Activated naive CD8-positive, alpha-beta T cell treated with anti-CD3 and anti-CD28 coated beads, Interleukin-2, amount 10 ng/mL, durations not matched to agents 7 days and 5 days (primary cell): ENCODE results near the gene NELL2. TPM values are rescaled to one million over a fixed set of nuclear protein-coding genes. Genes with fewer than 3 reads are reported as not detected.

ENCODE experiments used
- ATAC-seq: fragments of 150-1000 bp; cut with Tn5 transposase; one replicate; pipeline ENCODE4 v1.10.0; 2021; ENCODE audit warnings: low read depth, moderate library complexity
- POLR2A ChIA-PET: fragments of 350-600 bp; sonication (Branson Sonifier 250); formaldehyde crosslinking; loops from one replicate; lab custom pipeline; 2021; ENCODE audit warnings: antibody characterized with exemption; lab: Charles Lee
- DNase-seq: peaks from one replicate; pipeline ENCODE4 v3.0.0; 2021
- H3K27ac Mint-ChIP-seq: one replicate; pipeline ENCODE4 v1.8.0; 2022; ENCODE audit warnings: mild to moderate bottlenecking, mixed read lengths
- H3K27me3 Mint-ChIP-seq: one replicate; pipeline ENCODE4 v1.8.0; 2022; ENCODE audit warnings: mild to moderate bottlenecking, moderate library complexity, mixed read lengths
- H3K36me3 Mint-ChIP-seq: one replicate; pipeline ENCODE4 v1.8.0; 2021; ENCODE audit warnings: mild to moderate bottlenecking, mixed read lengths
- H3K4me1 Mint-ChIP-seq: one replicate; pipeline ENCODE4 v1.8.0; 2021; ENCODE audit warnings: mixed read lengths
- H3K4me3 Mint-ChIP-seq: one replicate; pipeline ENCODE4 v1.8.0; 2022; ENCODE audit warnings: mild to moderate bottlenecking, moderate library complexity, mixed read lengths
- H3K9me3 Mint-ChIP-seq: one replicate; pipeline ENCODE4 v1.8.0; 2021; ENCODE audit warnings: mixed read lengths
- total RNA-seq, 2 experiments: library from RNA; stranded (reverse); gene quantifications; one replicate each; pipeline ENCODE4 v1.2.3, GENCODE V29; 2021

The NELL2 gene
- total RNA-seq, 2 experiments from 2014 or later, result 147 to 161 TPM

GRCh38 chr12:44873898-44874297, 2.2 kb downstream of the NELL2 start:
- Mint-ChIP-seq H3K36me3 (peaks cover 23% of the 10 kb centered on the region), H3K4me1 (peaks cover 47% of the 10 kb centered on the region), H3K27me3 (peaks cover 2% of the 10 kb centered on the region), H3K4me3 (peak overlapping the region; percentile 96), H3K27ac (peak overlapping the region; percentile 91), H3K9me3 (no peaks in the 10 kb centered on the region)
- DNase-seq (no peak), ATAC-seq (no peak)
- POLR2A ChIA-PET, result interaction anchor here (0.6 to 2.7 kb wide), 8 partner anchors 25 to 138 kb away, joined by 3 to 11 read pairs (median 6); no protein-coding TSS in a partner anchor

GRCh38 chr12:44869503-44869902, 6.6 kb downstream of the NELL2 start:
- H3K27ac Mint-ChIP-seq, result peak overlapping the region; percentile 48
- H3K4me1 Mint-ChIP-seq, result peaks cover 51% of the 10 kb centered on the region
- DNase-seq (no peak), ATAC-seq (no peak)
- peak overlapping the region; percentile 11 for H3K4me3 Mint-ChIP-seq
- H3K9me3 Mint-ChIP-seq, result peaks cover 6% of the 10 kb centered on the region
- POLR2A ChIA-PET, result interaction anchor here (0.9 to 1.1 kb wide), 3 partner anchors 9 to 57 kb away, joined by 4 to 5 read pairs (median 4); no protein-coding TSS in a partner anchor
- H3K36me3 Mint-ChIP-seq, result peaks cover 52% of the 10 kb centered on the region
- no peaks in the 10 kb centered on the region for H3K27me3 Mint-ChIP-seq

GRCh38 chr12:44863867-44864266, 12.2 kb downstream of the NELL2 start:
- Mint-ChIP-seq H3K4me3 (peak overlapping the region; percentile 13), H3K4me1 (peaks cover 41% of the 10 kb centered on the region), H3K9me3 (peaks cover 24% of the 10 kb centered on the region), H3K36me3 (peaks cover 60% of the 10 kb centered on the region), H3K27ac (peak overlapping the region; percentile 44), H3K27me3 (no peaks in the 10 kb centered on the region)
- no peak for DNase-seq
- ATAC-seq, result peak; percentile 44
- POLR2A ChIA-PET, result interaction anchor here (0.9 kb wide), 1 partner anchor 17 kb away, joined by 3 read pairs; no protein-coding TSS in a partner anchor

GRCh38 chr12:44859998-44860689, 16.0 kb downstream of the NELL2 start:
- no peak overlapping the region for H3K4me3 Mint-ChIP-seq
- peaks cover 41% of the 10 kb centered on the region for H3K36me3 Mint-ChIP-seq
- no peak for ATAC-seq

GRCh38 chr12:44858226-44858855, 17.8 kb downstream of the NELL2 start:
- H3K4me3 Mint-ChIP-seq, result peak overlapping the region; percentile 25

More at GRCh38 chr12:44859998-44860689, 16.0 kb downstream of the NELL2 start:
- Mint-ChIP-seq H3K27me3 (no peaks in the 10 kb centered on the region), H3K4me1 (peaks cover 64% of the 10 kb centered on the region), H3K27ac (no peak overlapping the region), H3K9me3 (peaks cover 19% of the 10 kb centered on the region)
- POLR2A ChIA-PET, result interaction anchor here (1.4 to 1.5 kb wide), 2 partner anchors 9 to 12 kb away, joined by 3 to 5 read pairs; no protein-coding TSS in a partner anchor
- no peak for DNase-seq

GRCh38 chr12:44852483-44852882, 23.6 kb downstream of the NELL2 start:
- H3K9me3 Mint-ChIP-seq, result no peaks in the 10 kb centered on the region
- POLR2A ChIA-PET, result interaction anchor here (0.7 to 1.2 kb wide), 2 partner anchors 10 to 16 kb away, joined by 3 to 4 read pairs; no protein-coding TSS in a partner anchor
- no peaks in the 10 kb centered on the region for H3K27me3 Mint-ChIP-seq
- H3K36me3 Mint-ChIP-seq, result no peaks in the 10 kb centered on the region
- peak overlapping the region; percentile 77 for H3K4me3 Mint-ChIP-seq
- peak overlapping the region; percentile 84 for H3K27ac Mint-ChIP-seq
- peaks cover 78% of the 10 kb centered on the region for H3K4me1 Mint-ChIP-seq
- no peak for ATAC-seq
- no peak for DNase-seq

More at GRCh38 chr12:44858226-44858855, 17.8 kb downstream of the NELL2 start:
- Mint-ChIP-seq H3K27ac (peak overlapping the region; percentile 46), H3K36me3 (peaks cover 30% of the 10 kb centered on the region), H3K4me1 (peaks cover 68% of the 10 kb centered on the region), H3K27me3 (no peaks in the 10 kb centered on the region), H3K9me3 (peaks cover 12% of the 10 kb centered on the region)
- ATAC-seq (no peak), DNase-seq (no peak)
- POLR2A ChIA-PET, result interaction anchor here (1.2 to 1.8 kb wide), 3 partner anchors 10 to 18 kb away, joined by 4 to 8 read pairs (median 7); partner anchors contain the start of gene NELL2

- no peak for DNase-seq
- no peaks in the 10 kb centered on the region for H3K9me3 Mint-ChIP-seq
- H3K4me3 Mint-ChIP-seq, result peak overlapping the region; percentile 77
- H3K36me3 Mint-ChIP-seq, result peaks cover under 1% of the 10 kb centered on the region
- POLR2A ChIA-PET, result interaction anchor here (1.0 to 1.2 kb wide), 2 partner anchors 9 to 24 kb away, joined by 3 read pairs; no protein-coding TSS in a partner anchor
- H3K4me1 Mint-ChIP-seq, result peaks cover 75% of the 10 kb centered on the region
- no peak for ATAC-seq
- peak overlapping the region; percentile 84 for H3K27ac Mint-ChIP-seq
- H3K27me3 Mint-ChIP-seq, result no peaks in the 10 kb centered on the region
Observed at GRCh38 chr12:44851586-44851985, 24.5 kb downstream of the NELL2 start.

GRCh38 chr12:44848703-44849085, 27.4 kb downstream of the NELL2 start:
- peak; percentile 22 for ATAC-seq
- Mint-ChIP-seq H3K27me3 (no peaks in the 10 kb centered on the region), H3K9me3 (no peaks in the 10 kb centered on the region), H3K27ac (peak overlapping the region; percentile 96), H3K4me1 (peaks cover 66% of the 10 kb centered on the region), H3K36me3 (peaks cover 8% of the 10 kb centered on the region), H3K4me3 (peak overlapping the region; percentile 79)
- POLR2A ChIA-PET, result interaction anchor here (0.6 to 3.3 kb wide), 12 partner anchors 8 to 36 kb away, joined by 3 to 31 read pairs (median 4); partner anchors contain the start of gene NELL2
- DNase-seq, result no peak

GRCh38 chr12:44847888-44848702, 28.0 kb downstream of the NELL2 start:
- POLR2A ChIA-PET, result interaction anchor here (0.6 to 3.3 kb wide), 16 partner anchors 9 to 1687 kb away, joined by 3 to 31 read pairs (median 4); partner anchors contain the start of gene NELL2
- H3K4me3 Mint-ChIP-seq, result peak overlapping the region; percentile 79

GRCh38 chr12:44847403-44847802, 28.7 kb downstream of the NELL2 start:
- H3K4me1 Mint-ChIP-seq, result peaks cover 64% of the 10 kb centered on the region
- H3K4me3 Mint-ChIP-seq, result peak overlapping the region; percentile 79
- H3K36me3 Mint-ChIP-seq, result peaks cover 9% of the 10 kb centered on the region
- POLR2A ChIA-PET, result interaction anchor here (0.7 to 3.3 kb wide), 8 partner anchors 10 to 1687 kb away, joined by 3 to 31 read pairs (median 6); no protein-coding TSS in a partner anchor
- no peaks in the 10 kb centered on the region for H3K9me3 Mint-ChIP-seq
- no peak for DNase-seq
- H3K27me3 Mint-ChIP-seq, result no peaks in the 10 kb centered on the region
- peak overlapping the region; percentile 96 for H3K27ac Mint-ChIP-seq
- no peak for ATAC-seq

More at GRCh38 chr12:44847888-44848702, 28.0 kb downstream of the NELL2 start:
- Mint-ChIP-seq H3K27me3 (no peaks in the 10 kb centered on the region), H3K27ac (peak overlapping the region; percentile 96), H3K4me1 (peaks cover 64% of the 10 kb centered on the region), H3K9me3 (no peaks in the 10 kb centered on the region), H3K36me3 (peaks cover 9% of the 10 kb centered on the region)
- ATAC-seq (peak; percentile 84), DNase-seq (peak; percentile 67)

- Mint-ChIP-seq H3K27me3 (no peaks in the 10 kb centered on the region), H3K27ac (peak overlapping the region; percentile 83), H3K36me3 (peaks cover 9% of the 10 kb centered on the region), H3K4me1 (peaks cover 61% of the 10 kb centered on the region), H3K9me3 (no peaks in the 10 kb centered on the region), H3K4me3 (peak overlapping the region; percentile 79)
- POLR2A ChIA-PET, result interaction anchor here (0.7 to 3.3 kb wide), 6 partner anchors 11 to 28 kb away, joined by 3 to 31 read pairs (median 8); no protein-coding TSS in a partner anchor
- DNase-seq (no peak), ATAC-seq (no peak)
Observed at GRCh38 chr12:44846826-44847225, 29.3 kb downstream of the NELL2 start.

GRCh38 chr12:44842669-44843068, 33.4 kb downstream of the NELL2 start:
- peak; percentile 43 for ATAC-seq

More at GRCh38 chr12:44842669-44843068, 33.4 kb downstream of the NELL2 start:
- no peaks in the 10 kb centered on the region for H3K9me3 Mint-ChIP-seq
- DNase-seq, result no peak
- POLR2A ChIA-PET, result interaction anchor here (0.7 to 2.5 kb wide), 7 partner anchors 9 to 32 kb away, joined by 3 to 6 read pairs (median 4); no protein-coding TSS in a partner anchor
- H3K27ac Mint-ChIP-seq, result peak overlapping the region; percentile 98
- peak overlapping the region; percentile 88 for H3K4me3 Mint-ChIP-seq
- H3K27me3 Mint-ChIP-seq, result no peaks in the 10 kb centered on the region
- peaks cover 60% of the 10 kb centered on the region for H3K4me1 Mint-ChIP-seq
- peaks cover 9% of the 10 kb centered on the region for H3K36me3 Mint-ChIP-seq
